Lower leg skin (tissue), 4 donors: ENCODE measurements around the gene TMEM97. TPM values are rescaled to one million over a fixed set of nuclear protein-coding genes. Genes with fewer than 3 reads are reported as not detected.

Experiments used
- DNase-seq, 2 donors: peaks; one replicate each; pipeline ENCODE4 v3.0.0-alpha.2; 2019; ENCODE audit warnings: low spot score in 2 of 2
- H3K4me3 ChIP-seq: fragments of 200-600 bp; sonication (generic); 2 replicates; pipeline ENCODE4 v1.5.1; 2017; ENCODE audit warnings: mild to moderate bottlenecking, low read depth; ENCODE audit not compliant: poor library complexity, severe bottlenecking
- POLR2A ChIP-seq, 2 donors: fragments of 450-650 bp; IDR thresholded peaks; one replicate each; pipeline ENCODE4 v1.6.1; 2016 to 2017; ENCODE audit warnings: antibody characterized with exemption in 2 of 2, mild to moderate bottlenecking in 1 of 2, moderate library complexity in 1 of 2
- WGBS, 2 donors: methylation state at CpG; one replicate each; pipeline ENCODE4 v1.1.5; 2018; 5-methylcytosine and 5-hydroxymethylcytosine counted together
- intact Hi-C: fragments of 100-400 bp; cut with DNase I; formaldehyde crosslinking; loops from one replicate; pipeline ENCODE4 v1.15.0; 2023; ENCODE audit warnings: low total_unique reads
- total RNA-seq, 4 donors: library from RNA; depleted of rRNA; stranded (reverse); fragments of >200 nt; gene quantifications; one replicate each; pipeline ENCODE4 v1.1.0, GENCODE V29; 2016
- TF ChIP-seq, protein P1 (sequence below), 3 donors: fragments of 450-650 bp; IDR thresholded peaks; one replicate each; pipeline ENCODE4 v1.5.1; 2016; ENCODE audit warnings: antibody characterized with exemption in 3 of 3, mild to moderate bottlenecking in 3 of 3, moderate library complexity in 2 of 3

Gene TMEM97
- total RNA-seq, 4 donors from 2014 or later = 5.7 to 18.6 (median 10.4) TPM

GRCh38 chr17:28357901-28358197 lies 38.8 kb downstream of the TMEM97 start:
- H3K4me3 ChIP-seq = peak overlapping the region; percentile 98
- intact Hi-C loops = no loop called here
- TF ChIP-seq, protein P1, sequence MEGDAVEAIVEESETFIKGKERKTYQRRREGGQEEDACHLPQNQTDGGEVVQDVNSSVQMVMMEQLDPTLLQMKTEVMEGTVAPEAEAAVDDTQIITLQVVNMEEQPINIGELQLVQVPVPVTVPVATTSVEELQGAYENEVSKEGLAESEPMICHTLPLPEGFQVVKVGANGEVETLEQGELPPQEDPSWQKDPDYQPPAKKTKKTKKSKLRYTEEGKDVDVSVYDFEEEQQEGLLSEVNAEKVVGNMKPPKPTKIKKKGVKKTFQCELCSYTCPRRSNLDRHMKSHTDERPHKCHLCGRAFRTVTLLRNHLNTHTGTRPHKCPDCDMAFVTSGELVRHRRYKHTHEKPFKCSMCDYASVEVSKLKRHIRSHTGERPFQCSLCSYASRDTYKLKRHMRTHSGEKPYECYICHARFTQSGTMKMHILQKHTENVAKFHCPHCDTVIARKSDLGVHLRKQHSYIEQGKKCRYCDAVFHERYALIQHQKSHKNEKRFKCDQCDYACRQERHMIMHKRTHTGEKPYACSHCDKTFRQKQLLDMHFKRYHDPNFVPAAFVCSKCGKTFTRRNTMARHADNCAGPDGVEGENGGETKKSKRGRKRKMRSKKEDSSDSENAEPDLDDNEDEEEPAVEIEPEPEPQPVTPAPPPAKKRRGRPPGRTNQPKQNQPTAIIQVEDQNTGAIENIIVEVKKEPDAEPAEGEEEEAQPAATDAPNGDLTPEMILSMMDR (IDR thresholded peaks at IDR 0.05) = no peak
- no peak for TF ChIP-seq POLR2A (IDR thresholded peaks at IDR 0.05)
- no peak for DNase-seq
- WGBS, 2 donors = 2% methylated on average over 4 of the region's 4 CpGs

GRCh38 chr17:28363186-28363585 lies 44.2 kb downstream of the TMEM97 start:
- WGBS, 2 donors = 85 to 91% methylated on average over 5 of the region's 5 CpGs
- H3K4me3 ChIP-seq = no peak overlapping the region
- TF ChIP-seq, protein P1 (IDR thresholded peaks at IDR 0.05) = no peak
- TF ChIP-seq POLR2A (IDR thresholded peaks at IDR 0.05) = no peak
- no peak for DNase-seq
- intact Hi-C loops = no loop called here

DNA sequence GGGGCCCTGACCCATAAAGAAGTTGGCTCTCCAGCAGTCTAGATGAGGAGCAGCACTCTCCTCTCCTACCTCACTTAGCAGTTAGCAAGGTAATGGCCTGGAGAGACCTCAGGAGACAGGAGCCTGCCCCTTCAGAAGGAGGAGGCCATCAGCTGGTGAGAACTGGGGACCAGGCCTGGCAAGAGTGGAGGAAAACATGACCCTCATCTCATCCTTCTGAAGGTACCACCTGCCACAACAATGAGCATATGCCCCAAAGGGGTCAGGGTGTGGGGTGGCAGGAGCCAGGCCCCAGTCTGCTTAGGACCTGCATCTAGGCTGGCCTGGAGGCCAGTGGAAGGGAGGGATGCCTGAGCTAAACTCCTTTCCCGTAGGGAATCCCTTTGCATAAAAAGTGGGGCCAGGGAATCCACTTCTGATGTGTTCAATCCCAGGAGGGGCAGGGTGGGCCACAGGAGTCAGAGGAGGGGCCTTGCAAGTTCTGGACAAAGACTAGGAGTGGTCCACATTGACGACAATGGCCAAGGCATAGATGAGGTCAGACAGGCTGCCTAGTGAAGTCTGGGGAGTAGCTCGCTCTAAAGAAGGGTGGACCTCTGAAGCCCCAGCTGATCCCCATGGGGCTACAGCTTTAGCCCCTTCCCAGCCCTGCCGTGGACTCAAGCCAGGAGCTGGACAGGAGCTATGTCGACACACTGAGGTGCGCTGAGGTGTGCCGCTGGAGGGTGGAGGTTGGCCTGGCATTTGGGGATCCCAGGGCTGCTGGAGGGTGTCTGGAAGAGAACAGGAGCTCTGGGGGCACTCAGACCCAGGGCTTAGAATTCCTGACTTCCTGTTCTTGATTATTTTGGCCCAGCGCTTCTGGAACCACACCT lies 45.0 kb downstream of the TMEM97 start:
- DNase-seq = no peak
- TF ChIP-seq, protein P1 (IDR thresholded peaks at IDR 0.05) = no peak
- TF ChIP-seq POLR2A (IDR thresholded peaks at IDR 0.05) = no peak
- 90 to 94% methylated on average over 8 of the region's 8 CpGs for WGBS, 2 donors
- no peak overlapping the region for H3K4me3 ChIP-seq
- intact Hi-C loops = no loop called here

DNA sequence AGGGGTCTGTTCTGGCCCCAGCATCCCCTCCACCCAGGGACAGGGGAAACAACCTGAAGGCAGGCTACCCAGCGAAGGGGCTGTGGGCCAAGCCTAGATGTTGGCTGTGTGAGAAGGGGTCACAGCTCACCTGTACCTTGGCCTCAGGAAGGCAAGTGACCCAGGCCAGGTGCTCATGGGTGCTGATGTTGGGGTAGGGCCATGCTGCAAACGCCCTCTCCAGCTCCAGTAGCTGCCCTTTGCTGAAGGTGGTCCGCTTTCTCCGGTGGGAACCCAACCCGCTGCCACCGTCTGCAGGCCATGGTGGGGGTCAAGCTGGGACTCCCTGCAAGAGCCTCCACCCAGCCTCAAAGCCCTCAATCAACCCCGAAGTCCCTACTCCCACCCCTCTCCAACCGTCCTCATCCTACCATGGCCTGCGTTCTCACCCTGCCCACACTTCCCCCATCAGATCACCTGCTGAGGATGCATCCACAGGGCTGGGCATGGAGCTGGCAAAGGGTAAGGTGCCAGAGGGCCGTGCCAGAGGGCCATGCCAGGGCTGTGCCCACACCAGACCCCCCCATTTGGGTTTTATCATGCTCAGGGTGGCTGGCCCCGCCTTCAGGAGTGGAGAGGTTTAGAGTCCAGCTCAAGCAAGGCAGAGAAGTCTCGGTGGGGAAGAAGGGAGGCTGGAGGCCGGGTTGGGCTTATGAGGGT lies 45.8 kb downstream of the TMEM97 start, which contains the start of gene SEBOX:
Gene SEBOX (minus strand): TSS at position 535 of the 699 bp plus-strand sequence. CDS start 48 bp downstream, at position 487.
- no peak for DNase-seq
- WGBS, 2 donors = 87 to 90% methylated on average over 12 to 13 of the region's 13 CpGs
- TF ChIP-seq, protein P1 (IDR thresholded peaks at IDR 0.05) = no peak
- TF ChIP-seq POLR2A (IDR thresholded peaks at IDR 0.05) = no peak
- no peak within 1 kb of the TSS for H3K4me3 ChIP-seq
- intact Hi-C loops = no loop called here

GRCh38 chr17:28365487-28365886 lies 46.5 kb downstream of the TMEM97 start:
- no peak overlapping the region for H3K4me3 ChIP-seq
- intact Hi-C loops = no loop called here
- DNase-seq = no peak
- WGBS, 2 donors = 80 to 88% methylated on average over 3 of the region's 3 CpGs
- no peak for TF ChIP-seq POLR2A (IDR thresholded peaks at IDR 0.05)
- TF ChIP-seq, protein P1 (IDR thresholded peaks at IDR 0.05) = no peak
